Keratinocyte (primary cell): ENCODE results near the gene ABCD1. TPM values are rescaled to one million over a fixed set of nuclear protein-coding genes. Genes with fewer than 3 reads are reported as not detected.

Experiments used
- DNase-seq: peaks from one replicate; pipeline ENCODE4 v3.0.0-alpha.2; 2011; ENCODE audit warnings: low read depth, missing footprints, low spot score
- FAIRE-seq: peaks from 2 replicates; lab custom pipeline; 2011; peaks lifted over from hg19 to GRCh38; lab: Jason Lieb, UNC
- H2AFZ ChIP-seq: 2 replicates; pipeline ENCODE4 v1.6.0; 2012; ENCODE audit warnings: low read length, control low read depth, inconsistent platforms; ENCODE audit not compliant: control insufficient read depth
- H3K27ac ChIP-seq: 2 replicates; pipeline ENCODE4 v1.5.1; 2011; ENCODE audit warnings: low read length; ENCODE audit not compliant: control insufficient read depth, insufficient read depth
- H3K27me3 ChIP-seq: 3 replicates; pipeline ENCODE4 v1.6.0; 2011; ENCODE audit warnings: low read length; ENCODE audit not compliant: control insufficient read depth, insufficient read depth; ENCODE audit errors: extremely low read depth
- H3K36me3 ChIP-seq, 2 experiments: 2 replicates in 1 of 2; 3 replicates in 1 of 2; pipeline ENCODE4 v1.5.1; 2011; ENCODE audit warnings: low read length in 2 of 2, mild to moderate bottlenecking in 1 of 2; ENCODE audit not compliant: control insufficient read depth in 2 of 2, insufficient read depth in 2 of 2; ENCODE audit errors: extremely low read depth in 1 of 2
- H3K4me1 ChIP-seq: 3 replicates; pipeline ENCODE4 v1.5.1; 2011; ENCODE audit warnings: low read length; ENCODE audit not compliant: control insufficient read depth, insufficient read depth; ENCODE audit errors: extremely low read depth
- H3K4me2 ChIP-seq: 3 replicates; pipeline ENCODE4 v1.6.0; 2011; ENCODE audit warnings: low read depth, low read length; ENCODE audit not compliant: control insufficient read depth, insufficient read depth; ENCODE audit errors: extremely low read depth
- H3K4me3 ChIP-seq, 3 experiments: fragments of 200-600 bp in 1 of 3; sonication (generic) in 1 of 3; 2 replicates in 2 of 3; 3 replicates in 1 of 3; pipeline ENCODE4 v1.5.1; 2011 to 2016; ENCODE audit warnings: low read length in 3 of 3, mild to moderate bottlenecking in 3 of 3, control low read depth in 2 of 3, inconsistent platforms in 1 of 3, low read depth in 1 of 3, mixed read lengths in 1 of 3, mixed run types in 1 of 3, moderate library complexity in 1 of 3; ENCODE audit not compliant: control insufficient read depth in 2 of 3, insufficient read depth in 2 of 3; ENCODE audit errors: extremely low read depth in 1 of 3
- H3K79me2 ChIP-seq: 2 replicates; pipeline ENCODE4 v1.6.0; 2012; ENCODE audit warnings: low read length; ENCODE audit not compliant: control insufficient read depth, insufficient read depth
- H3K9ac ChIP-seq: 3 replicates; pipeline ENCODE4 v1.6.0; 2011; ENCODE audit warnings: low read length; ENCODE audit not compliant: control insufficient read depth, insufficient read depth; ENCODE audit errors: extremely low read depth
- H3K9me1 ChIP-seq: 3 replicates; pipeline ENCODE4 v1.6.0; 2011; ENCODE audit warnings: low read length; ENCODE audit not compliant: control insufficient read depth, insufficient read depth; ENCODE audit errors: extremely low read depth
- H3K9me3 ChIP-seq: 2 replicates; pipeline ENCODE4 v1.5.1; 2012; ENCODE audit warnings: low read depth, low read length; ENCODE audit not compliant: control insufficient read depth
- H4K20me1 ChIP-seq: 3 replicates; pipeline ENCODE4 v1.6.0; 2011; ENCODE audit warnings: low read length; ENCODE audit not compliant: control insufficient read depth, insufficient read depth; ENCODE audit errors: extremely low read depth
- EZH2 ChIP-seq: IDR thresholded peaks from one replicate; pipeline ENCODE4 v1.6.1; 2012; ENCODE audit warnings: inconsistent platforms, mild to moderate bottlenecking, low read length, moderate library complexity
- dilution Hi-C: fragments of 300-500 bp; cut with MboI; formaldehyde crosslinking; loops from one replicate; pipeline ENCODE4 v1.7.0; 2020; ENCODE audit warnings: low sequenced_read_pairs; ENCODE audit not compliant: extremely low pct_ligation_motif_present
- polyA plus RNA-seq, 5 experiments: library from polyadenylated mRNA; depleted of rRNA in 3 of 5; stranded (reverse) in 3 of 5; stranded (forward) in 1 of 5; unstranded in 1 of 5; fragments of >200 nt; gene quantifications; 1 replicate in 1 of 5; 2 replicates in 3 of 5; 3 replicates in 1 of 5; pipeline versions ENCODE4 v1.2.1 to v1.2.3, GENCODE V29; 2011 to 2012; ENCODE audit warnings: missing spikeins in 2 of 5, low read depth in 1 of 5, low replicate concordance in 1 of 5
- TF ChIP-seq, protein P1 (sequence below), 3 experiments: IDR thresholded peaks in 1 of 3; conservative IDR thresholded peaks in 1 of 3; optimal IDR thresholded peaks in 1 of 3; 2 replicates in 2 of 3; 3 replicates in 1 of 3; pipeline versions ENCODE3 to v1.5.1; 2011; ENCODE audit warnings: low read length in 3 of 3, mild to moderate bottlenecking in 3 of 3, moderate library complexity in 2 of 3, control low read depth in 1 of 3, inconsistent platforms in 1 of 3; ENCODE audit not compliant: insufficient read depth in 2 of 3; ENCODE audit errors: extremely low read depth in 1 of 3

The ABCD1 gene
- polyA plus RNA-seq, 1 donor (not counting 4 experiments of a cell fraction or from before 2014, with no cell fraction given), result 0.81 TPM

DNA sequence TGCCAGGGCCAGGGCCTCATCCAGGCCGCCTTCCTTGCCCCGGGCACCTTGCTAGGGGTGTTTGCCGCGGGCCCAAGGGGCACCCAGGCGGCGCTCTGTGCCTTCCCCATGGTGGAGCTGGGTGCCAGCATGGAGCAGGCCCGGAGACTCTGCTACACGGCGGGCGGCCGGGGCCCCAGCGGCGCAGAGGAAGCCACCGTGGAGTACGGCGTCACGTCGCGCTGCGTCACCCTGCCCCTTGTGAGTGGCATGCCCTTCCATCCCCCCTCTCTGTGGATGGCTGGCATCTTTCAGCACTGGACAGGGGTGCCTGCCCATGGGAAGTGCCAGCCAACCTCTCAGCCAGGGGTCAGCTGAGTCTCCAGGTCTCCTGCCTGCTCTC is 43.0 kb downstream of the ABCD1 start:
- H3K9me3 ChIP-seq, result peaks cover 4% of the 10 kb centered on the region
- dilution Hi-C loops, result no loop called here
- H3K27ac ChIP-seq, result no peak overlapping the region
- H3K4me2 ChIP-seq, result no peak overlapping the region
- FAIRE-seq (no peak), DNase-seq (no peak)
- H4K20me1 ChIP-seq, result no peaks in the 10 kb centered on the region
- H3K27me3 ChIP-seq, result no peaks in the 10 kb centered on the region
- H3K36me3 ChIP-seq, result peaks cover 0 to 2% of the 10 kb centered on the region in 2 experiments
- no peak overlapping the region for H3K9ac ChIP-seq
- no peaks in the 10 kb centered on the region for H3K9me1 ChIP-seq
- H3K79me2 ChIP-seq, result peaks cover 2% of the 10 kb centered on the region
- H3K4me1 ChIP-seq, result peaks cover 13% of the 10 kb centered on the region
- TF ChIP-seq, protein P1, sequence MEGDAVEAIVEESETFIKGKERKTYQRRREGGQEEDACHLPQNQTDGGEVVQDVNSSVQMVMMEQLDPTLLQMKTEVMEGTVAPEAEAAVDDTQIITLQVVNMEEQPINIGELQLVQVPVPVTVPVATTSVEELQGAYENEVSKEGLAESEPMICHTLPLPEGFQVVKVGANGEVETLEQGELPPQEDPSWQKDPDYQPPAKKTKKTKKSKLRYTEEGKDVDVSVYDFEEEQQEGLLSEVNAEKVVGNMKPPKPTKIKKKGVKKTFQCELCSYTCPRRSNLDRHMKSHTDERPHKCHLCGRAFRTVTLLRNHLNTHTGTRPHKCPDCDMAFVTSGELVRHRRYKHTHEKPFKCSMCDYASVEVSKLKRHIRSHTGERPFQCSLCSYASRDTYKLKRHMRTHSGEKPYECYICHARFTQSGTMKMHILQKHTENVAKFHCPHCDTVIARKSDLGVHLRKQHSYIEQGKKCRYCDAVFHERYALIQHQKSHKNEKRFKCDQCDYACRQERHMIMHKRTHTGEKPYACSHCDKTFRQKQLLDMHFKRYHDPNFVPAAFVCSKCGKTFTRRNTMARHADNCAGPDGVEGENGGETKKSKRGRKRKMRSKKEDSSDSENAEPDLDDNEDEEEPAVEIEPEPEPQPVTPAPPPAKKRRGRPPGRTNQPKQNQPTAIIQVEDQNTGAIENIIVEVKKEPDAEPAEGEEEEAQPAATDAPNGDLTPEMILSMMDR (optimal IDR thresholded peaks at IDR 0.05 in 1 of 3, IDR thresholded peaks at IDR 0.05 in 1 of 3, conservative IDR thresholded peaks at IDR 0.05 in 1 of 3; ENCODE audit: extremely low read depth in 1 of 3, insufficient read depth in 2 of 3, low read length in 3 of 3), result no peak
- TF ChIP-seq EZH2, result no peak
- H2AFZ ChIP-seq, result no peak overlapping the region
- H3K4me3 ChIP-seq, result no peak overlapping the region

DNA sequence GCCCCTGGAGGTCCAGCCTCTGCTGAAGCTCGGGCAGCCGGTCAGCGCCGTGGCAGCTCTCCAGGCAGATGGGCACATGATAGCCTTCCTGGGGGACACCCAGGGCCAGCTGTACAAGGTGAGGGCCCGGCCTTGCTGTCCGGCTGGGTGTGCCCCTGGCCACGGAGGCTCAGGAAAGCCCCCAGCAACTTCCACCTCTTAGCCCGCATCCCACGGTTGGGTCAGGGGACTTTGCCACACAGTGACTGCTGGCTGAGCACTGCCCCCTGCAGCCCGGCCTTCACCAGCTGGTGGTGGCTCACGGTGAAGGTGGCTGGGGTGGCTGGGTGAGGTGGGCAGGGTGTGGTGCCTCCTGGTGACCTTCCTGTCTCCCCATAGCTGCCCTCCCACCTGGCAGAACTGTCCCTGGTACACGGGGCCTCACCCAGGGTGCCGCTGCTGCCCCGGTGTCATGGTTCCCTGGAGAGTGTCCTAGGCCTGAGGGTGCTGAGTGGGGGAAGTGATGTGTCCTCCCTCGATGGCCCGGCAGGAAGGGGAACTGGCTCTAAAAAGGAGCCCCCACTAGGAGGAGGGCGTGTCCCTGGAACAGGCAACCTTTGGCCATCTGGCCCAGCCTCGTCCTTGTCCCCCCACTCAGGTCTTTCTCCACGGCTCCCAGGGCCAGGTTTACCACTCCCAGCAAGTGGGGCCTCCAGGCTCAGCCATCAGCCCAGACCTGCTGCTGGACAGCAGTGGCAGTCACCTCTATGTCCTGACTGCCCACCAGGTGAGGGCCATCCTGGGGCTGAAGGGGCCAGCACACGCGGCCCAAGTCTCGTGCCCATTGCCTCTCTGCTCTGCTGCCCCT is 43.9 kb downstream of the ABCD1 start:
- dilution Hi-C loops, result no loop called here
- Histone ChIP-seq H3K27me3 (no peaks in the 10 kb centered on the region), H3K79me2 (peaks cover 2% of the 10 kb centered on the region), H3K9me1 (no peaks in the 10 kb centered on the region), H3K4me1 (peaks cover 13% of the 10 kb centered on the region), H3K9ac (no peak overlapping the region), H3K27ac (no peak overlapping the region), H4K20me1 (no peaks in the 10 kb centered on the region), H3K4me2 (no peak overlapping the region), H3K36me3 (peaks cover 0 to 2% of the 10 kb centered on the region in 2 experiments), H3K9me3 (peaks cover 4% of the 10 kb centered on the region), H3K4me3 (no peak overlapping the region), H2AFZ (no peak overlapping the region)
- no peak for TF ChIP-seq EZH2
- TF ChIP-seq, protein P1 (optimal IDR thresholded peaks at IDR 0.05 in 1 of 3, IDR thresholded peaks at IDR 0.05 in 1 of 3, conservative IDR thresholded peaks at IDR 0.05 in 1 of 3; ENCODE audit: extremely low read depth in 1 of 3, insufficient read depth in 2 of 3, low read length in 3 of 3), result no peak
- no peak for FAIRE-seq
- DNase-seq, result no peak
